ENCODE measurements around the gene CNTNAP3B. TPM values are rescaled to one million over a fixed set of nuclear protein-coding genes. Genes with fewer than 3 reads are reported as not detected.
"Not testable (repeated sequence)": the region's sequence is repeated elsewhere in the genome, so short reads cannot be mapped to it uniquely, and the experiment has no call there.

Gene CNTNAP3B
- total RNA-seq, 1 experiment from 2014 or later = not detected

DNA sequence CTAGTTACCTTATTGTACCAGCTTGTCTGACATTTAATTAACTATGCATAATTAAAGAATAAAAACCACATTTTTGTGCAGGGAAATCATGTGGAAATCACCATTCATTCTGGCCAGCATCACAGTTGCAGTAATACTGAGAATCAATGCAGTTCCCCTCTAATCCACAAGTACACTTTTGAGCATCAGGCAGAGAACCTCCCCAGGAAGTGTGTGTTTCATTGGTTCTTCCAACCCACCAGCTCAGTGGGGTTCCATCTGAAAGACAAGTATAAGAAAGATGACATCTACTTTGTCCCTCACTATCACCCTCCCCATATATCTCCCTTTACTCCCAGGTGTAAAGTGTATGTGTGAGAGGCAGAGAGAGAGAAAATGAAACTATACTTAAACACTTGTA lies 191.1 kb downstream of the CNTNAP3B start:
- H3K36me3 ChIP-seq (ENCODE audit: insufficient read depth, low read length); H3K9ac ChIP-seq (ENCODE audit: low read length); H3K79me2 ChIP-seq (ENCODE audit: low read length); DNase-seq; H2AFZ ChIP-seq (ENCODE audit: low read length); H3K9me2 ChIP-seq (replicated peaks; ENCODE audit: insufficient read depth, low read length); H3K27me3 ChIP-seq (ENCODE audit: low read length); H3K4me2 ChIP-seq (ENCODE audit: low read depth, low read length, poor library complexity, severe bottlenecking); H4K20me1 ChIP-seq (ENCODE audit: insufficient read depth, low read depth, low read length); H3K4me3 ChIP-seq (ENCODE audit: low read length); H3K4me1 ChIP-seq (ENCODE audit: low read length); H3K9me3 ChIP-seq (ENCODE audit: low read length); H3K27ac ChIP-seq (ENCODE audit: low read length): not testable (repeated sequence)

DNA sequence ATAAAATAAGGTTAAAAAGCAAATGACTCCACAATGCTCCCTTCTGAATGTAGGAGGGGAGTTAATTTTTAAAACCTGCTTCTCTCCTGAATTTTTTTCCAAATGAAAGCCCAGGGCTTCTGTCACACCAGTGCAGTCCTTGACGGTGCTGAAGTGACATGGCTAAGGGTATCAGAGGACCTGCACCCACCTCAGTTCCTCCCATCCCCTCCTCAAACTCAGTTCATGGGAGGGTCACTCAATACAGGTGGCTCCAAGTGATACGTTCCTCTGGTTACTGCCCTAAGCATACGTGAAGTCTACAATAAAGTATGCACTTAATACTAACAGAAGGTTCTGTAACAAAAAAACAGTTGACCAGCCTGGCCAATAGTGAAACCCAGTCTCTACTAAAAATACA lies 193.5 kb downstream of the CNTNAP3B start:
- not testable (repeated sequence) for H3K36me3 ChIP-seq (ENCODE audit: insufficient read depth, low read length); H3K9me2 ChIP-seq (replicated peaks; ENCODE audit: insufficient read depth, low read length); H3K27me3 ChIP-seq (ENCODE audit: low read length); H2AFZ ChIP-seq (ENCODE audit: low read length); H3K4me1 ChIP-seq (ENCODE audit: low read length); DNase-seq; H3K9me3 ChIP-seq (ENCODE audit: low read length); H3K4me3 ChIP-seq (ENCODE audit: low read length); H3K79me2 ChIP-seq (ENCODE audit: low read length); H3K27ac ChIP-seq (ENCODE audit: low read length); H3K4me2 ChIP-seq (ENCODE audit: low read depth, low read length, poor library complexity, severe bottlenecking); H3K9ac ChIP-seq (ENCODE audit: low read length); H4K20me1 ChIP-seq (ENCODE audit: insufficient read depth, low read depth, low read length)

DNA sequence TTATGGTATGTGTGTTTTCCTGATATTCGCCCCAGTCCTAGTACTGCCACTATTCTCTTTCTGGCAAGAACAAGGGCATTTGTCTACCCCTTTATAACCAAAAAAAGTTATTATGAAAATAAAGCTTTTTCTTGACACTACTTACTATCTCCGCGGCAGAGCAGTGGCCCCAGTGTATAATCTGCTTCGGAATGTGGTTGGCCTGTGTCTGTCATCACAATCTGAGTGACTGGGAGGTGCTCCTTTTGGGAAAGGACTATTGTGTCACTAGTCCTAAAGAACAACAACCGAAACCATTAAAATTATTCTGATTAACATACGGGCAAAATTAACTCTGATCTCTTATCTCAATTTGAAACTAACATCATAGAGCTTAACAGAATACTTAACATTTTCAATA lies 200.1 kb downstream of the CNTNAP3B start:
- not testable (repeated sequence) for H3K9me3 ChIP-seq (ENCODE audit: low read length); H3K27ac ChIP-seq (ENCODE audit: low read length); H3K4me1 ChIP-seq (ENCODE audit: low read length); H2AFZ ChIP-seq (ENCODE audit: low read length); H4K20me1 ChIP-seq (ENCODE audit: insufficient read depth, low read depth, low read length); H3K4me3 ChIP-seq (ENCODE audit: low read length); H3K9ac ChIP-seq (ENCODE audit: low read length); H3K4me2 ChIP-seq (ENCODE audit: low read depth, low read length, poor library complexity, severe bottlenecking); H3K36me3 ChIP-seq (ENCODE audit: insufficient read depth, low read length); H3K27me3 ChIP-seq (ENCODE audit: low read length); H3K9me2 ChIP-seq (replicated peaks; ENCODE audit: insufficient read depth, low read length); DNase-seq; H3K79me2 ChIP-seq (ENCODE audit: low read length)

DNA sequence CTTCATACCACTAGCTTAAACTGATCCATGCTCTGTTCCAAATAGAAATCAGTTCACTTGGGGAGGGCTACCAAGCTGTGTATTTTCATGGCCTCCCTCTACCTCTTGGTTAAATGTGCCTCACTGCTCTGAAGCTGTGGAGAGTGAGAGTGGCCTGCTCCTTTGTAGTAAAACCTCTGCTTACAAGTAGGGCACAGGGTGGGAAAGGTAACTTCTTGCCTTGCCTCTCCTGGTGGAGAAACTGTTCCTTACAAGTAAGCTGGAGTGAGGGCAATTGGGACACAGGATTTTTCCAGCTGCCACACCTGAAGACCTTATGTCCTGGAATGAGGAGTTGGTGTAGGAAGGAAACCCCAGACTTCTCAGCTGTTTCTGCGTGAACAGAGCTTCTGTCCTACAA lies 211.9 kb downstream of the CNTNAP3B start:
- H3K79me2 ChIP-seq (ENCODE audit: low read length); H3K4me3 ChIP-seq (ENCODE audit: low read length); H3K9ac ChIP-seq (ENCODE audit: low read length); H3K4me2 ChIP-seq (ENCODE audit: low read depth, low read length, poor library complexity, severe bottlenecking); H4K20me1 ChIP-seq (ENCODE audit: insufficient read depth, low read depth, low read length); H3K9me2 ChIP-seq (replicated peaks; ENCODE audit: insufficient read depth, low read length); H3K9me3 ChIP-seq (ENCODE audit: low read length); H3K4me1 ChIP-seq (ENCODE audit: low read length); DNase-seq; H3K27ac ChIP-seq (ENCODE audit: low read length); H3K36me3 ChIP-seq (ENCODE audit: insufficient read depth, low read length); H3K27me3 ChIP-seq (ENCODE audit: low read length); H2AFZ ChIP-seq (ENCODE audit: low read length): not testable (repeated sequence)

DNA sequence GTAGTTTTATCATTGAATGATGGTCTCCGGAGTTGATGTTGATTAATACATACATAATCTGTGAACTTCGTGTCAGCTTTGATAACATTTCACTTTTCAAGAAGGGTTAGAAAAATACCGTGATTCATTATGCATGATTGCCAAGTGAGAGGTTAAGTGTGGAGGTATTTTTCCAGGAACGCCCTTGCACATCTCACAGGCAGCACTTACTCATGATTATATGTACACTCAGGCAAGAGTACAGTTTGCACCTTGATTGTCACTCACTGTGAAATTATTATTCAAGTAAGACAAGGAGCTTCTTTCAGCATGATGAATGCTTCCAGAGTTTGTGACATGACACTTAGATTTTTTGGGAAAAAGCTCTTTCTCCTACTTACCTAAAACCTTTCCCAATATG lies 223.7 kb downstream of the CNTNAP3B start:
- H3K4me3 ChIP-seq (ENCODE audit: low read length); H3K9me2 ChIP-seq (replicated peaks; ENCODE audit: insufficient read depth, low read length); H3K36me3 ChIP-seq (ENCODE audit: insufficient read depth, low read length); H3K9ac ChIP-seq (ENCODE audit: low read length); H2AFZ ChIP-seq (ENCODE audit: low read length); H3K27me3 ChIP-seq (ENCODE audit: low read length); H3K27ac ChIP-seq (ENCODE audit: low read length); H4K20me1 ChIP-seq (ENCODE audit: insufficient read depth, low read depth, low read length); H3K9me3 ChIP-seq (ENCODE audit: low read length); H3K79me2 ChIP-seq (ENCODE audit: low read length); H3K4me1 ChIP-seq (ENCODE audit: low read length); H3K4me2 ChIP-seq (ENCODE audit: low read depth, low read length, poor library complexity, severe bottlenecking); DNase-seq: not testable (repeated sequence)

DNA sequence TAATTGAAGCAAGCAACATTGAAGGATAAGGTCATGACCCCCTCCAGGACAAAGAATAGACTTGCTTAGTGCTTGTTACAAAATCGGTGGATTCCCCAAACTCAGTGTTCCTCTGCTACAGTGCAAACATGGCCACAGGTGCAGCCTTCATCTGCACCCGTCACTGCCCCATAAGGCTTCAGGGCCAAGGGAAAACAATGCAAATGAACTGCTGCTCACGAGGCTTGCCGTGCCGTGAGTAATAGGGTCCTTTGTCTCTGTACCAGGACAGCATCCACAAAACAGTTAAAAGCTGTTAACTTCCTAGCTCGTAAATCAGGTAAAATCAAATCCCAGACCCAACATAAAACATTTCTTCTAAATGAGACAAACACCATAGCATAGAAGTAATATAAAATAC lies 226.5 kb downstream of the CNTNAP3B start:
- not testable (repeated sequence) for H3K4me3 ChIP-seq (ENCODE audit: low read length); DNase-seq; H3K4me2 ChIP-seq (ENCODE audit: low read depth, low read length, poor library complexity, severe bottlenecking)

DNA sequence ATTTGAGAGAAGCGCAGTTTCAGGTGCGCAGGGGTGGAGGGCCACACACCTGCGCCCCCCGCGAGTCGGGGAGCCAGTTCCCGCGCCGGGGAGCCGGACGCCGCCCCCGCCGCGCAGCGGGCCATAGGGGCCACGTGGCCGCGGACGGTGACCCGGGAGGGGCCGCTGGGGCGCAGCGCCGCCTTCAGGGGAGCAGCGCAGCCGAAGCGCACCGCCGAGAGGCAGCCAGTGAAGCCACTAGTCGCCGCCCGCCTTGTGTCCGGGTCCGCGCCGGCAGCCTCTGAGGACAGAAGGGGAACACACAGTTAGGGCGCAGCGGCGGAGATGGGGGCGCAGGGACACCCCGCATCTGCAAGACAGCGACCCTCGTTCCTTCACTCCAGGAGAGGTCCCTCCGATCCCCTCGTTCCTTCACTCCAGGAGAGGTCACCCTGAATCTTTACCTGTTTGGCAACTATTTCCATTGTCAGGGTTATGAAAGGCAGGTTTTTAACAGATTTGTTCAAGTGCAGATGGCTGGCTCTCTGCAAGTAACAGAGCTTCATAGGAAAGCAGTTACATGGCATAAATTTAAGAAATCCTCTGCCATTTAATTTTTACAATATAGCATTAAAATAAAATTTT lies 230.4 kb downstream of the CNTNAP3B start:
- not testable (repeated sequence) for H3K4me3 ChIP-seq (ENCODE audit: low read length); H3K27me3 ChIP-seq (ENCODE audit: low read length); H3K4me2 ChIP-seq (ENCODE audit: low read depth, low read length, poor library complexity, severe bottlenecking); DNase-seq; H3K79me2 ChIP-seq (ENCODE audit: low read length); H3K9me2 ChIP-seq (replicated peaks; ENCODE audit: insufficient read depth, low read length); H4K20me1 ChIP-seq (ENCODE audit: insufficient read depth, low read depth, low read length); H3K36me3 ChIP-seq (ENCODE audit: insufficient read depth, low read length); H3K4me1 ChIP-seq (ENCODE audit: low read length); H3K27ac ChIP-seq (ENCODE audit: low read length); H3K9ac ChIP-seq (ENCODE audit: low read length); H3K9me3 ChIP-seq (ENCODE audit: low read length); H2AFZ ChIP-seq (ENCODE audit: low read length)

More for the DNA sequence above, 226.5 kb downstream of the CNTNAP3B start:
- H4K20me1 ChIP-seq (ENCODE audit: insufficient read depth, low read depth, low read length); H2AFZ ChIP-seq (ENCODE audit: low read length); H3K9me3 ChIP-seq (ENCODE audit: low read length); H3K79me2 ChIP-seq (ENCODE audit: low read length); H3K9ac ChIP-seq (ENCODE audit: low read length); H3K27ac ChIP-seq (ENCODE audit: low read length); H3K36me3 ChIP-seq (ENCODE audit: insufficient read depth, low read length); H3K9me2 ChIP-seq (replicated peaks; ENCODE audit: insufficient read depth, low read length); H3K27me3 ChIP-seq (ENCODE audit: low read length); H3K4me1 ChIP-seq (ENCODE audit: low read length): not testable (repeated sequence)

DNA sequence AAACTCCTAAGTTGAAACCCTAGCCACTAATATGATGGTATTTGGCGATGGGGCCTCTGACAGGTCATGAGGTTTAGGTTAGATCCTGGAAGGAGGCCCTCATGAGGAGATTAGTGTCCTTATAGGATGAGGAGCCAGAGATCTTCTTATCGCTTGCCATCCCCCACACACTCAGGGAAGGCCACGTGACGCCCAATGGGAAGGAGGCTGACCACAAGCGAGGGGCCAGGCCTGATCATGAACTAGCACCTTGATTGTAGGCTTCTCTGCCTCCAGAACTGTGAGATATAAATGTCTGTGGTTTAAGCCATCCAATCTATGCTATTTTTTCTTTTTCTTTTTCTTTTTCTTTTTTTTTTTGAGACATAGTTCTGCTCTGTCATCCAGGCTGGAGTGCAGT lies 254.7 kb downstream of the CNTNAP3B start:
- not testable (repeated sequence) for H3K9me3 ChIP-seq (ENCODE audit: low read length); H3K9me2 ChIP-seq (replicated peaks; ENCODE audit: insufficient read depth, low read length); H3K4me1 ChIP-seq (ENCODE audit: low read length); DNase-seq; H4K20me1 ChIP-seq (ENCODE audit: insufficient read depth, low read depth, low read length); H3K4me3 ChIP-seq (ENCODE audit: low read length); H3K27me3 ChIP-seq (ENCODE audit: low read length); H2AFZ ChIP-seq (ENCODE audit: low read length); H3K79me2 ChIP-seq (ENCODE audit: low read length); H3K9ac ChIP-seq (ENCODE audit: low read length); H3K4me2 ChIP-seq (ENCODE audit: low read depth, low read length, poor library complexity, severe bottlenecking); H3K36me3 ChIP-seq (ENCODE audit: insufficient read depth, low read length); H3K27ac ChIP-seq (ENCODE audit: low read length)

DNA sequence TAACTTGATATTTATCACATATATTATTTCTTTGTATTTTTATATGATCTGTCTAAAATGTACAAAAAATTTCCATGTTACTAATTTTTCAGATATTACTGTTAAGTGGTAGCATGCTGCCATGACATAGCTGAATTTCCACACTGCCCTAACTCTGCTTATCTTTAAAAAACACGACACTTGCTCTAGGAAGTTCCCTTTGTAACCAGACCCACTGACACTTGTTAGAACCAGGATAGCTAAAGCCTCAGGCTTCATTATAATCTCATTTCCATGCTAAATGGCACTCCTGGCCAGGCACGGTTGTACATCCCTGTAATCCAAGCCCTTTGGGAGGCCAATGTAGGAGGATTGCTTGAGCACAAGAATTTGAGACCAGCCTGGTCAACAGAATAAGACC lies 273.8 kb downstream of the CNTNAP3B start:
- not testable (repeated sequence) for H3K27ac ChIP-seq (ENCODE audit: low read length); H4K20me1 ChIP-seq (ENCODE audit: insufficient read depth, low read depth, low read length); H3K9ac ChIP-seq (ENCODE audit: low read length); DNase-seq; H3K36me3 ChIP-seq (ENCODE audit: insufficient read depth, low read length); H3K9me2 ChIP-seq (replicated peaks; ENCODE audit: insufficient read depth, low read length); H3K27me3 ChIP-seq (ENCODE audit: low read length); H3K9me3 ChIP-seq (ENCODE audit: low read length); H3K79me2 ChIP-seq (ENCODE audit: low read length); H3K4me3 ChIP-seq (ENCODE audit: low read length); H2AFZ ChIP-seq (ENCODE audit: low read length); H3K4me2 ChIP-seq (ENCODE audit: low read depth, low read length, poor library complexity, severe bottlenecking); H3K4me1 ChIP-seq (ENCODE audit: low read length)

Measured in Karpas-422 (cell line).